Stimulated activated CD8-positive, alpha-beta memory T cell treated with anti-CD3 and anti-CD28 coated beads, Interleukin-12 subunit alpha, Interleukin-12 subunit beta, amount 100 ng/mL, for 24 hours (primary cell): ENCODE data around the gene NFE2L3.
"Not testable (repeated sequence)": the region's sequence is repeated elsewhere in the genome, so short reads cannot be mapped to it uniquely, and the experiment has no call there.

Experiments
- DNase-seq: peaks from one replicate; pipeline ENCODE4 v3.0.0-alpha.2; 2020; ENCODE audit errors: extremely low read depth

The NFE2L3 gene

DNA sequence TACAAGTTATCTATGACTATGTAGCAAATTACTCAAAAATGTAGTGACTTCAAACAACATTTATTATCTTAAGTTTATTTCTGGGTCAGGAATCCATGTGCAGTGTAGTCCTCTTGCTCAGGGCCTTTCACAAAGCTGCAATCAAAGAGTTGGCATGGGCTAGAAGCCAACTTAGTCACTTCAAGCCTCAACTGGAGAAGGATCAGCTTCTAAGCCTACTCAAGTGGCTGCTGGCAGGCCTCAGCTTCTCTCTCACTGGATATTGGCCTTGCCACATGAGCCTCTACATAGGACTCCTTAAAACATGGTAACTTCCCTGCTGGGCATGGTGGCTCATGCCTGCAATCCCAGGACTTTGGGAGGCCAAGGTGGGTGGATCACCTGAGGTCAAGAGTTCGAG, 5.0 kb upstream of the NFE2L3 start:
- DNase-seq, result no peak

- not testable (repeated sequence) for DNase-seq
Observed at GRCh38 chr7:26147646-26148306, 4.2 kb upstream of the NFE2L3 start.

- not testable (repeated sequence) for DNase-seq
Observed at GRCh38 chr7:26148307-26148700, 3.7 kb upstream of the NFE2L3 start.

DNA sequence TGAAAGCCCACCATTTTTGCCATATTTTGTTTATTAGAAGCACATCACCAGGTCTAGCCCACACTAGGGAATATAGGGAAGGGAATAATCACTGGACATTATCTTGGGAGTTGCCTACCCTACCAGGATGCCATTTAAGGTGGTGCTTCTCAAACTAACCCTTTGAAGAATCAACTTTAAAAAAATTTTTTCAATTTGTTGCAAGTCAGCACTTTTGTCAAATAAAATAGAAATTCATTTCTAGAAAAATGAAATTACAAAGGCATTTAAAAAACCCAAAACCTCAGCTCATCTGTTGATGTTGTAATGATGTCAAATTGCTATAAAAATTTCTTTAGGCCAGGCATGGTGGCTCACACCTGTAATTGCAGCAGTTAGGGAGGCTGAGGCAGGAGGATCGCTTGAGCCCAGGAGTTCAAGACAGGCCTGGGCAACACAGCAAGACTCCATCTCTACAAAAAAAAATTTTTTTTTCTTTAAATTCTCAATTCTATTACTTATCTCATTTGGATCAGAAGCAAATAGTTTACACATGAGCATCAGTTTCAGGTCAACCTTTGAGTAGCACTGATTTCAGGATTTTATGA, 2.5 kb upstream of the NFE2L3 start:
- no peak for DNase-seq

DNA sequence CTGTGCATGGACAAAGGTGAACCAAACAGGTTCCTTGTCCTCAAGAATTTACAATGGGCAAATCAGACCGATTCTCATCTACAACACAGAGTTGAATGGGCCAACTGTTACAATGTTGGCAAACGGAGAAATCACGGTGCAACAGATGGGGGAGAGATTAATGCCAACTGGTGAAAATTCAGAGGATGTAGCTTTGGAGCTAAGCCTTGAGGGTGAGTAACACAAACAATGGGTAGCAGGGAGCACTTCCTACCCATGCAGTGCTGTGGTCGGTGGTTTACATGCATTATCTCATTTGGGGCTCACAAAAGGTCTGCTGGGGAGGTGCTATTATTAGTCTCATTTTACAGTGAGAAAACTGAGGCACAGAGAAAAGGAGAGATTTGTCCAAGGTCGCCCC, 902 bp upstream of the NFE2L3 start:
- no peak for DNase-seq

DNA sequence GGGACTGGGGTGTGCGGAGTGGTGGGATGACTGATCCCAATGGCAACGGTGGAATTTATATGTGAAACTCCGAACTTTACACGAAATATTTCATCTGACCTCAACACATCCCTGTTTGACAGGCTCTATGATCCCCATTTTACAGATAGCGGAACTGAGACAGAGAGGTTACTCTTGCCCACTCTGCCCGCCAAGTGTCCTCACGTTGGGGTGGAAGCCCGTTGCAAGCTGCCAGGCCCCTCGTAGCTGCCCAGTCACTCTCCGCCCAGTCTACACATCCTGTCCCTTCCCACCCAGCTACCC, 397 bp upstream of the NFE2L3 start:
- no peak for DNase-seq

GRCh38 chr7:26152782-26153240, 813 bp downstream of the NFE2L3 start:
- not testable (repeated sequence) for DNase-seq

GRCh38 chr7:26153241-26153822, 1.3 kb downstream of the NFE2L3 start:
- DNase-seq, result no peak

DNA sequence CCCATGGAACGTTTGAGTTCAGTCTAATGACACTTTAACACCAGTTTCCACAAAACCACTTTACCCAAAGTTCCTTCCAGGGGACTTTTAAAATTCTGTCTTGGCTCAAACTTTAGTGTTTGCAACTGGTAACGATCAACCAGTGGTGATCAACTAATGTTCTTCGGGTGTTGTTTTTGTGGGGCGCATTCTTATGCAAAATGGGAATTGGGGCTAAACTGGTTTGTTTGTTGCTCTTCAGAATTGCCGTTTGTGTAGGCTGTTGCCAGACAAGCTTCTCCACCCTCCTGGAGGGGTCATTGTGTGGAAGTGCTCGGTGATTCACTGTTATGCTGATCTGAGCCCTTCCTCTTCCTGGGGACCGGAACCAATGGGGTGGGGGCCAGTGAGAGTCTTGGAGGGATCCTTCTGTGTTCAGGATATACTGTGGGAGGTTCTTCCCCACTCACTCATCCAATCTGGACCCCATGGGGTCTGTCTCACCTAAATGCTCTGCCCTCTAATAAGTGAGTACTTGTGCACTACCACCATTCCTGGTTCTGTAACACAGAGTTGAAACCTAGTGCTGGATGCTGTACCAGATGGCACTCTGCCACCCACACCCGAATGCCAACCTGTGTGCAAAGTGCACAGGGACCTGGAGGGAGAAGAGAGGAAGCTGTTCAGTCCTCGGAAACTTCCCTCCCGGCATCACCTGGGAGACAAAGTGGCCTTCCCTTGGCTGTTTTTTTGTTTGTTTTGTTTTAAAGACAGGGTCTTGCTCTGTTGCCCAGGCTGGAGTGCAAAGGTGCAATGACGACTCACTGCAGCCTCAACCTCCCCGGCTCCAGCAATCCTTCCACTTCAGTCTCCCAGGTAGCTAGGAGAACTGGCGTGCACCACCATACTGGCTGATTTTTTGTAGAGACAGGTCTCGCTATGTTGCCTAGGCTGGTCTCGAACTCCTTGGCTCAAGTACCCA, 2.1 kb downstream of the NFE2L3 start:
- DNase-seq, result no peak

DNA sequence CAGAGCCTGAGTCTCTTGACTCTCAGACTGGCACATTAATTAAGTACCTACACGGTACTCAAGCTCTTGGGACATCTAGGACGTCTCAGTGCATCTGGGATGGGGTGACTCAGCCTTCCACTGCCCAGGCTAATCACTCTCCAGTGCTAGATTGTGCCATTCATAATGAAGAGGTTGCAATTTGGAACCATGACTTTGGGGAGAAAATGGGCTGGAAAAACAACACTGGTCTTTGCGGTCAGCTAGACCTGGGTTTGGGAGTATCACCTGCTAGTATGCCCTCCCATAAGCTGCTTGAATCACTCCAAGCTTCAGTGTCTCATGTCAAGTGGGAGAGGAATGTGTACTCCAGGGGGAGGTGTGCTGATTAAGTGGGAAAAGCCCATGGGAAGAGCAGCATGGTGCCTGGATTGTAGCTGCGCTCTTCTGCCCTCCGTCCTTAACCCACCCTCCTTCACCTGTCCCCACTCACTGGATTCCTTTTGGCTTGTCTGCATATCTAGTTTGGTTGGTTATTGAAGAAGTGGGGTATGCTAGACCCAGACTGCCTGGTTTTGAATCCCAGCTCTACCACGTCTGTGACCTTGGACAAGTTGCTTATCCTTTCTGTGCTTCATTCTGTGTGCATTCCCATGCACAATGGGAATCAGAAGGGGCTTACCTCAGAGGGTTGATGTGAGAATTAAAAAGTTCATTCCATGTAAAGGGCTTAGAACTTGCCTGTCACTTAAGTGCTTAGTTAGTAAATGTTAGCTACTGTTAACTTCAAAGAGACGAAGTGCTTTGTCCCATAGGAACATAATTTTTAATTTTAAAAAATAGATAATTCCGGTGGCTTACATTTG, 3.8 kb downstream of the NFE2L3 start:
- no peak for DNase-seq

DNA sequence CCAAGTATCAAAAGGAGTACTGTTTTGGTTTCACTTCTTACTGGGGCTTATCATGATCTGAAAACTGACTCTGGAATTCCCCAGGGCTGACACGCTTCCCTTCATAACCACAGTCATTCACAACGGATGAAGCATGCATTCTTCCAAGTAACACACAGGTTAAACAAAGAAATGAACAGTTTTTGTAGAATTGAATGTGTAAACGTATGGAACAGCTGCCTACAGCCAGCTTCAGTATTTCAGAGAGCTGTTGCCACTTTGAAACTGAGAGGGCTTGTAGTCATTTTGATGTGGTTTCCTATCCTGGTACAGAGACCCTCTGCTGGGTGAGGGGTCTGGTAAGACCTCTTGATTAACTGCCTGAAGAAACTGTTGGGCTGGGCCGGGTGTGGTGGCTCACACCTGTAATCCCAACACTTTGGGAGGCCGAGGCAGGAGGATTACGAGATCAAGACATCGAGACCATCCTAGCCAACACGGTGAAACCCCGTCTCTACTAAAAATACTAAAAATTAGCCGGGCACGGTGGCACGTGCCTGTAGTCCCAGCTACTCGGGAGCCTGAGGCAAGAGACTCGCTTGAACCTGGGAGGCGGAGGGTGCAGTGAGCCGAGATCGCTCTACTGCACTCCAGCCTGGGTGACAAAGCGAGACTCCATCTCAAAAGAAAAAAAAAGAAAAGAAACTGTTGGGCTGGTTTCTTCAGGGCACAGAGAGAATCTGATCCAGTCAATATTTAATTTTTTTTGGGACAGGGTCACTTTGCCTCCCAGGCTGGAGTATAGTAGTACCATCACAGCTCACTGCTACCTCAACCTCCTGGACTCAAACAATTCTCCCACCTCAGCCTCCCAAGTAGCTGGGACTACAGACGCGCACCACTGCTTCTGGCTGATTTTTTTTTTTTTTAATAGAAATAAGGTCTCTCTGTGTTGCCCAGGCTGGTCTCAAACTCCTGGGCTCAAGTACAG, 4.7 kb downstream of the NFE2L3 start:
- DNase-seq, result no peak

DNA sequence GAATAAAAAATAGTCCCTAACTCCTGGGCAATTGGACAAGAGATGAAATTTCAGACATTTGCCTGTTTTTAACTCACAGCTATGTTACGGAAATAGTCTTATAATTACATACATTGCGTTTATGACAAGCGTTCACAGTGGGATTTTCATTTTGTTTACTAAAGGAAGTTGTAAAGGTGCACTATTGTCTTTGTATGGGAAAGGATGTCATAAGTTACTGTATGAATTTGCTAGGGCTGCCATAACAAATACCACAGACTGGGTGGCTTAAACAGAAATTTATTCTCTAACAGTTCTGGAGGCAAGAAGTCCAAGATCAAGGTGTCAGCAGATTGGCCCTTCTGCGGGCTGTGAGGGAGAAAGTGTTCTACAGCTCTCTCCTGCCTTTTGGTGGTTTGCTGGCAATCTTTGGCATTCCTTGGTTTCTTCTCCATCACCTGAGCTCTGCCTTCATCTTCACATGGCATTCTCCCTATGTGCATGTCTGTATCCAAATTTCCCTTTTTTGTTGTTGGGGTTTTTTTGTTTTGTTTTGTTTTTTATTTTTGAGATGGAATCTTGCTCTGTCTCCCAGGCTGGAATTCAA, 5.6 kb downstream of the NFE2L3 start:
- no peak for DNase-seq

DNA sequence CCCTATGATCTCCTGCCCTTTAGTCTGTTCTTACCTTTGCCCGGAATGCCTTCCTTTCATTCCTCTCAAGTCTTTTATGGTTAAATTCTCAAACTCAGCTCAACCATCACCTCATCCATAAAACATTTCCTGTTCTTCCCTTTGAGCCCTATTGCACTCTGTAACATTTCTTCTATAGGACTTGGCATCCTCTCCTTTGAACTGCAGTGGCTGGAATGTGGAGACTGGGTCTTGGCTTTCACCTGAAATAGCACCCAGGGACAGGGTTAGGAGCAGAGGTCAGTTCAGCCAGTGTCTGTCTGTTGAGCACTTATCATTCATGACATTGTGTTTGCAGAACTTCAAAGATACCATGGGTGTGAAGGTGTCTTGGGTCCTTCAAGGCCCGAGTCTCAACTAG, 7.2 kb downstream of the NFE2L3 start:
- DNase-seq, result no peak

- no peak for DNase-seq
Observed at GRCh38 chr7:26160896-26161295, 8.9 kb downstream of the NFE2L3 start.

DNA sequence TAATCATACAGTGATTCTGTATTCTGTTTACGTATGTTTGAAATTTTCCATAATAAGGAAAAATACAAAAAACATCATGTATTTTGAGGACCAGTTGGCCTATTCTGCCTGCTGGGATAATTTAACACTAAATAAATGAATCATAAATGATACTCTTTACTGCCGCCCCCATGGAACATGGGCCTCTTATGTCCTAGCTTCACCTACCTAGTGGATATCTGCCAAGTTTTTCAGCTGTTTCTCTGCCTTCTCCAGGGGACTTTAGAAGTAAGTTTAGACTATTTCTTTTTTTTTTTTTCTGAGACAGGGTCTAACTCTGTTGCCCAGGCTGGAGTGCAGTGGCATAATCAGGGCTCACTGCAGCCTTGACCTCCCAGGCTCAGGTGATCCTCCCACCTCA, 10.4 kb downstream of the NFE2L3 start:
- DNase-seq, result no peak

GRCh38 chr7:26163804-26164203, 11.8 kb downstream of the NFE2L3 start:
- not testable (repeated sequence) for DNase-seq

DNA sequence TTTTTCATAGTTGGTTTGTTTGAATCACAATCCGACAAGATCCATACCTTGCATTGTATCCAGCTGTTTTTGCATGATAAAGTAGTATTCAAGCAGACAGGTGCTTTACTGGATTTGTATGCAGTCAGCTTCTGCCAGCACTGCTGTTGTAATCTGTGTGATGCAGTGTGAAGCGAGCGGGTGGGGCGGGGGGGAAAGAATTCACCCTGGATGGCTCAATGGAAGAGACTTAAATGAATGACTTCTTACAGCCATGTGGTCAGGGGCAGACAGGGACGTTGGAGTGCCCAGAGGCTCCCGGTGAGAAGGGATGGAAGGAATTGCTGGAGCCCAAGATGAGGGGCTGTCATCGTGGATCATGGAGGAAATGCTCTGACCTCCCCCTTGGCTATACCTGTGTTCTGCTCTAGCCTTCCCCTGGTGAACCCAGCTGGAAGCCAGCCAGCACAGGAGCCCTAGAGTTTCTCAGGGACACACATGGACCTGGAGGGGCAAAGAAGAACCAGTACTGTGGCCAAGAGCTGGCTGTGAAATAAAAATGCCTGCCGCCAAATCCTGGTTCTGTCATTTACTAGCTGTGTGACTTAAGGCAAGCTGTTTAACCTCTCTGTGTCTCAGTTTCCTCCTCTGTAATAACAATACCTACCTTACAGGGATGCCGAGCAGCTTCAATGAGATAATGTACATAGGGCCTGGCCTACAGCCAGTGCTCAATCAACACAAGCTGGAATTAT, 14.1 kb downstream of the NFE2L3 start:
- DNase-seq, result no peak

GRCh38 chr7:26166684-26167266, 14.8 kb downstream of the NFE2L3 start:
- no peak for DNase-seq
